Limb (tissue), 2 donors: ENCODE measurements around the gene CDHR5.

Experiments used
- DNase-seq, 2 donors: peaks; one replicate each; pipeline ENCODE4 v3.0.0-alpha.2; 2016; ENCODE audit errors: extremely low spot score in 2 of 2

Gene CDHR5

DNA sequence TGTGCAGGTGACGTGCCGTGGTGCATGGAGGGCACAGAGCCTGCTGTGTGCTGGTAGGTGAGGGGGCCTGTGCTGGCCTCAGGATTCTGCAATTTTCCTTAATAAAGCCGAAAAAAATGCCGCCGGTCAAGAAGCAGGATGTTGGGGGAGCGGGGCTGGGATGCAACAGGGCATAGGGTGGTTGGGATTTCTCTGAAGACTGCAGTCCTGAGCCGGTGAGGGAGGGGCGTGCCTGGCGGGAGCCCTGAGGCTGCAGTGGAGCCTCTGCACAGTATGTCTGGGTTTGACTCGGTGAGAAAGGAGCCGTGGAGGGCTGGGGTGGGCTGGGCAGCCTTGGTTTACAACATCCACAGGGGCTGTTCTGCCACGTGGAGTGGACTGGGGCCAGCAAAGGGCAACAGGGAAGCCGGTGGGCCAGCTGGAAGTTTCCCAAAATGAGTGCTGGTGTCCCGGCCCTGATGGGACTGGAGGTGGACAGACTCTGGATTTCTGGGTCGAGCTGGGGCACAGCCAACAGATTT is 1.3 kb downstream of the CDHR5 start:
- peak in 1 of 2 donors; percentile 25 for DNase-seq

DNA sequence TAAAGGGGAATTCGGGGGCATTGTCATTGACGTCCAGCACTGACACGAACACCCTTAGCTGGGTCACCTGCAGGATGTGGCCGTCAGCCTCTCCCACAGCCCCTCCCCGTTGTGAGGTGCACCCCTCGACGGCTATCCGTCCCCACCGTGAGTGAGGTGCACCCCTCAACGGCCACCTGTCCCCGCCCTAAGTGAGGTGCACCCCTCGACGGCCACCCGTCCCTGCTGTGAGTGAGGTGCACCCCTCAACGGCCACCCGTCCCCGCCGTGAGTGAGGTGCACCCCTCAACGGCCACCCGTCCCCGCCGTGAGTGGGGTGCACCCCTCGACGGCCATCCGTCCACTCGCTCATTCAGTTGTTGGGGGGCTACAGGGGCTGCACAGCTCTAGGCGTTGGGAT is 2.9 kb downstream of the CDHR5 start:
- DNase-seq, result no peak

DNA sequence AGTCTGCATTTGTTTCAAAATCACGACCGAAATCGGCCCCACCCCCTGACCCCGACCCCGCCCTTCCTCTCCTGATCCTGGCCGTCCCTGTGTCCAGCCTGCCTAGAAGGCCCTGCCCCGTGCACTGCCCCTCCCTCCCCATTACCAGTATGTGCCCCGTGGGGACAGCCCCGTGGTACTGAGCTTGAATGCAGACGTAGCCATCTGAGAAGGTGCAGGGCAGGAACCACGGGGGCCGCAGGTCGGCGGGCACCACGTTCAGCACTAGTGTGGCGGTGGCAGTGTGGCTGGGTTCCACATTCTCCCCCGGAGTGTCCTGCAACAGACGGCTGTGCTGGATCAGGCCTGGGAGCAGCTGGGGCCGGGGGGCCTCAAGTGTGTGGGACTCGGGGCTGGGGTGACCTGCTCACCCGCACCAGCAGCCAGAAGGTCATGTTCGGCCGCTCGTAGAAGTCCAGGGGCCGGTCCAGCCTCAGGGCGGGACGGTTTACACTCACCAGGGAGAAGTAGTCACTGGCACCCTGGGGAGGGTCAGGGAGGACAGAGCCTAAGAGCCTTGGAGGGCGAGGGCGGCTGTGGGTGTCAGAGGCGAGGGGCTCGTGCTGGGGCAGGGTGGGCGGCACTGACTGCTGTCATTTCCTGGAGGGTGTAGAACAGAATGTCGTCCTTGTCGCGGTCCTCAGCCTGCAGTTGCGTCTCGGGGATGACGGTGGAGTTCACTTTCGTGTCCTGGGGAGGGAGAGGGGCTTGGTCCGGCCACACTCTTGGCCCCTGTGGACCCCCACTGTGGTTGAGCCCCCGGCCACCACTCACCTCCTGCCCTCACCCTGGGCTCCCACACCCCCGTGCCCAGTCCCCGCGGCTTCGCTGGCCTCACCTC is 3.6 kb downstream of the CDHR5 start:
- peak in 1 of 2 donors; percentile 28 for DNase-seq

DNA sequence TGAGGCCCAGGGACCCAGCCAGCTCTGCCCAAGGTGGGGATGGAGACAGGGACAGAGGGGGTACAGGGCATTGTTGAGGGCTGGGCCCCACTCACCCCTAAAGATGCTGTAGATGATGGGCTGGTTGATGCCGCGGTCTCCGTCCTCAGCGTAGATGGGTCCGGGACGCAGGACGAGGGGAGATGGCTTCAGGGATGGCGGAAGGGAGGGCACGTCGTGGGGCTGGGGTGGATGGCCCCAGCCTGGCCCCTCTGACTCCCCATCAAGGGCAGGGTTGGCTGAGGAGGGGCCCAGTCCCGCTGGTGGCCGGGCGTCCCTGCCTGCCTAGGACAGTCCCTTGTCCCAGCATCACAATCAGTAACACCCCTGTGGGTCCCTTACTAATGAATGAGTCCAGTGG is 4.6 kb downstream of the CDHR5 start:
- DNase-seq, result no peak

DNA sequence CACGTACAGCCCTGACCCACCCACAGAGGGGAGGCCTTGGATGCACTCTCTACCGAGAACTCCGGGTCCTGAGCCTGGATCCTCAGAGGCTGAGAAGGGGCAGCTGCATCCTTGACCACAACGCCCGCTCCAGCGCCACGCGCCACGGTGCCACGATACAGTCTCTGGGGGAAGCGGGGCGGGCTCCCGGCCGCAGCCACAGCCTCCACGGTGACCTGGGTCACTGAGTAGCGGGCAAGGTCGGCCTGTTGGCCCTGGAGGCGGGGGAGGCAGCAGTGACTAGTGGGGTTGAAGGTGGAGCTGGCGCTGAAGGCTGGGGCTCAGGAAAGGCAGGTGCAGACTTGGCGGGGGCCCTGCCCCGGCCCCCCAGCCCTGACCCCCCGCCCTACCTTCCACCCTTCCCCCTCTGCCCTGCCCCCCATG is 5.1 kb downstream of the CDHR5 start:
- no peak for DNase-seq

DNA sequence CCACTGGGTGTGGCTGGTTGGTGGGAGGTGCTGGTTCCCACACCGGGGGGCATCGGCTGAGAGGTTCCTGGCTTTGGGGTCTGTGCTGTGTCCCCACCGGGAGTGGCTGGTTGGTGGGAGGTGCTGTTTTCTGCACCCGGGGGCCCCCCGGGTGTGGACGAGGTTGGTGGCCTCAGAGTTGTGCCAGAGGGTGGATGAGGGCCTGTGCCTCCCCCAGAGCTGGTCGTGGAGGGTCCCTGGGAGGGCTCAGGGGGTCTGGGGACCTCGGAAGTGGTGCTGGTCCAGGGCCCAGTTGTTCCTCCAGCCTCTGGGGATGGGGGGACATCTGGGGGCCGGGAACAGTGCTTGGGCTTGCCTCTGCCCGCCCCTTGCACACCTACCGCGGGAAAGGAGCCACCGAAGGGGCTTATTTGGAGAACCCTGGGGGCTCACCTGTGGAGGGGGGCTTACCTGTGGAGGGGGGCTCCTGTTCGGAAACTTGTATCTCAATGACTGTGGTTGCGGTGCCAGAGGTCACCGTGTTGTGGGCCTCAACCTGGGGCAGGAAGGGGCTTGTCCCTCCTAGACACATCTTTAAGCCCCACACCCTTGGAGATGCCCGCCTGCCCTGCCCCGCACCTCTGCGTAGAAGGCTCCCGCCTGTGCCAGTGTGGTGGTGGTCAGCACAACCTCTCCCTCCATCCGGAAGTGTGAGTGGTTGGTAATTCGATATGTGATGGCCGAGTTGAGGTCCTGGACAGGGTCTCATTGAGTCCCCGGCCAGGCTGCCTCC is 5.7 kb downstream of the CDHR5 start:
- no peak for DNase-seq

DNA sequence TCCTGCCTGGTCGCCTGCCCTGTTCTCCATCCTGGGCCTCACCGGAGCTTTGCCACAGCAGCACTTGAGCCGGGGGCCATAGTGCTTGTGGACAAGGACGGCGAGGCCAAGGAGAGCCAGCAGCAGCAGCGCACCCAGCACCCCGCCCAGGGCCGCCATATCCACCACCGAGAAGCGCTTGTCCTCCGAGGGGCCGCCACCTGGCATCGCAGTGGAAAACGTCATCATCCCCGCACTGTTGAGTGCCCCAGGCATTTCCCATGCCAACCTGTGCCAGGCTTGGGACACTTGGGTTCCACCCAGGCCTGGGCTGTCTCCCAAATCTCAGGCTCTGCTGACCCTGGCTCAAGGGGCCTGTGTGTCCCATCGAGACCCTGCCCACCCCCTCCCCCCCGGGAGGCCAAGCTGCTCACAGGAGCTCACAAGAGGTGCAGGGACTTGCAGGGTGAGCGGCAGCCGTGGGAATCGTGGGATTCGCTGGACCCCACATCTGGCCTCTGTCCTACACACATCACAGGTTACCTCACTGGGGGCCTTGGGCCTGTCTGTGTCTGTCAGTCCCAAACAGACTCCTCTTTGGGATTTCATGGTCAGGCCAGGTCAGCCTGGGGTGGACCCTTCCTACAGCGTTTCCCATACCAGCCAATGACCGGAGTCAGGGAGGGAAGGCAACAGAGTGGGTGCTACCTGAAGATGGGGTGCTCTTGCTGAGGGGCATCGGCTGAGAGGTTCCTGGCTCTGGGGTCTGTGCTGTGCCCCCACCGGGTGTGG is 6.7 kb downstream of the CDHR5 start:
- no peak for DNase-seq

DNA sequence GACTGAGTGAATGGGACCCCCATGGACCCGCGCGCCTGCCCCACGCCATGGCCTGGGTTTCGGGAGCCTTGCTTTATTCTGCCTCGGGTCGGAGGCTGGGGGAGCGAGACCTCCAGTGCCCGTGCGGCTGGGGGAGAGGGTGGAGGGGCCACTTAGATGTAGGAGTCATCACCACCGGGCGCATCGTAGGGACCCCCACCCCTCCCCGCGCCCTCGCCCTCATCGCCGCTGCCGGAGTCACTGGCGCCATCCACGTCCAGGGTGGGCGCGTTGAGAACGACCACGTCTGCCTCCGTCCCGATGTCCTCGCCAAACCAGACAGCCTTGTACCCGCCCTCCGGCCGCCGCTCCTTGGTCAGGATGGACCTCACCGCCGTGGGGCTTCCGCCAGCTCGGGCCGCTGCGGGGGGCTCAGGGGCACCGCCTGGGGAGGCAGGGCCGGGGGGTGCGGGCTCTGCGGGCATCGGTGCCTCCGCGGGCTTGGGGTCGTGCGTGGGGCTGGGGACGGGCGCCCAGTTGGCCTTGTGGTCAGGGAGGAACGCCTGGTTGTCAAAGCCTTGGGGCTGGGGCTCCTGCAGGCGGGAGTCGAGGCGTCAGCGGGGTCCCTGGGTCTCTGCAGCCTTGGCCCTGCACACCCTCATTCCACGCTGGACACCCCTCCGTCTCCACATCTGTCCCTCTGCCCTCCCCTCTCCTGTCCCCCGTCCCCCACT is 7.4 kb downstream of the CDHR5 start:
- DNase-seq, result no peak

DNA sequence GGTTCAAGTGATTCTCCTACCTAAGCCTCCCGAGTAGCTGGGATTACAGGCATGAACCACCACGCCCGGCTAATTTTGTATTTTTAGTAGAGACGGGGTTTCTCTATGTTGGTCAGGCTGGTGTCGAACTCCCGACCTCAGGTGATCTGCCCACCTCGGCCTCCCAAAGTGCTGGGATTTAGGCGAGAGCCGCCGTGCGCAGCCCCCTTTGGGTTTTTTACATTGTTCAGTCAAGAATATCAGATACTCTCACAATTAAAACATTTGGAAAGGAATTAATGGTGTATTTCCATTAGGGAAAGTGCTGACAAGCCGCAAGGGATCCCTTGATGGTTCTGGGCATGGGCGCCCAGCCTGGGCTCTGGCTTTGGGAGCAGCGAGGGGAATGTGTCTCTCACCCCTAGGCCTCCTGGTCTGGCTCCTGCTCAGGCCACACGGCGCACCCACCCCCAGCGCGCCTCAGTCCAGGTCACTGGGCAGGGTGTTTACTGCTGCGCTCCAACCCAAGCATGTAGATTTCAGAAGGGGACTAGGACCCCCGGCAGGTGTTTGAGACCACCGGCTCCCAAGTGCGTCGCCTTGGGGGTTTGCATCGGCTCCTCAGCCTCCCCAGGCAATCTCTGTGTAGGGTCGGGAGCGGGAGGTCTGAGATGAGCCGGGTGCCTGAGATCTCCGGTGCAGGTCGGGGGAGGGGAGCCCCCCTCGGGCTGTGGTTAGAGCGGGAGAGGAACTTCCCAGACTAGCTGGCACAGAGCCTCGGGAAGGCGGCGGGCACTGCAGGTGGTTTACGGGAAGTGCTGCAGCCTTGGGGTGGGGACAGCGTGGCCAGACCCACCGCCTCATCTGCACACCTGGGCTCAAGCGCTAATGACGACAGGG is 8.2 kb downstream of the CDHR5 start:
- no peak for DNase-seq

DNA sequence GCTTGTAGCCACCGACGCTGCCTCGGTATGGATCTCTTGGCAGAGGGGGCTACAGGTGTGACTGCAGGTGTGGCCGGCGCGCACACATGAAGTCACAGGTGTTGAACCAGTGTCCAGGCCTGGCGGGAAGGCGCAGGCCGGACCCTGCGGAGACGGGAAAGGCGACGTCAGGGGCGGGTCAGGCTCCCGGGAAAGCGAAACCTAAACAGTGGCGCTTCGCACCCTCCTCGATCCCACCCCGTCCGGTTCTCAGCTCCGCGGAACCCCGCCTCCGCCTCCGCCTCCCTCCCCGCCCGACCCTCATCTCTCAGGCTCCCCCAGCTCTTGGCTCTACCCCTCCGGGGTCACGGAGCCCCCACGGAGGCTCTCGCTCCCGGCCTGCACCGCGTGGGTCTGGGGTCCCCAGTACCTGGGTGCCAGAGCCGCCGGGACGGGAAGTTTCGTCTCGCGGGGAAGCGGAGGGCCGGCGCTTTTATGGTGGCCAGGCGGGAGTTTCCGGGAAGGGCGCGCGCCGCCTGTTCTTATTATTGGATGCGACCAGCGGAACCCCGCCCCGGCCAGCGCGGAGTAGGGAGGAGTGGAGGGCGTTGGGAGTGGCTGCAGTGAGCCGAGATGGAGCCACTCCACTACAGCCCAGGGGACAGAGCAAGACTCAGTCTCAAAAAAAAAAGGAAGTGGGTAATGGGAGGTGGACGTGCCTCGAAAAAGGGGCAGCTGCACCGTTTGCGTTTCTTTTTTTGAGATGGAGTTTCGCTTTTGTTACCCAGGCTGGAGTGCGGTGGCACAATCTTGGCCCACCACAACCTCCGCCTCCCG is 9.0 kb downstream of the CDHR5 start, which contains the start of gene IRF7:
IRF7 (minus strand) TSS at position 447 of the 816 bp plus-strand sequence. CDS start 586 bp downstream, outside the sequence.
- peak; percentile 92 to 93 for DNase-seq

DNA sequence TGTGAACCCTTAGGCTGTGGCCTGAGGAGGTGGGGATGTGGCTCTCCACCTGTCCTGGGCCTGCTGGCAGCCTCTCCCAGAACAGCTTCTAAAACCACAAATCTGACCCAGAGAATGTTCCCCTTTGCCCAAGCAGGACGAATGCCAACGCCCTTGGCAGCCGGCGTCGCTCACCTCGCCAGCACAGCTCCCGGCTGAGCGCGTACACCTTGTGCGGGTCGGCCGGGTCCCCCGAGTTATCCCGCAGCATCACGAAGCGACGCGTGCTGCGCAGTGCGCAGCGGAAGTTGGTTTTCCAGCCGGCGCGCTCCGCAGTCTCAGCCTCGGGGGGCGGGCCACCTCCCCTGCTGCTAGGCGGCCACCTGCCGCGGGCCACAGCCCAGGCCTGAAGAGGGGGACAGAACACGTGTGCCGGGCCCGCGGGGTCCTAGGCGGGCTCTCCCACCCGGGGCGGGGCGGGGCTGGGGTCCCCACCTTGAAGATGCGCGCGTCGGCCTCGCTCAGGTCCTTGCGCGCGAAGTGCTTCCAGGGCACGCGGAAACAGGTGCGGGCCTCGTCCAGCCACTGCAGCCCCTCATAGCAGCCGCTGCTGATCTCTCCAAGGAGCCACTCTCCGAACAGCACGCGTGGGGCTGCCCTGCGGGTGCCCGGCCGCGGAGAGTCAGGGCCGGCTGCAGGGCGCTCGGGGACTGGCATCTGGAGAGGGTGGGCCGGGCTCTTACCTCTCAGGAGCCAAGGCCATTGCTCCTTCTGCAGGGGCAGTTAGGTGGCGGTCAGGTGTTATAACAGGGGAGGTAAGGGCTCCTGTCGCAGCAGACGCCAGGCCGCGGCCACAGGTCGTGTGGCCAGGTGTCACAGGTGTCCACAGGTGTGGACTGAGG is 9.9 kb downstream of the CDHR5 start:
- DNase-seq, result no peak

DNA sequence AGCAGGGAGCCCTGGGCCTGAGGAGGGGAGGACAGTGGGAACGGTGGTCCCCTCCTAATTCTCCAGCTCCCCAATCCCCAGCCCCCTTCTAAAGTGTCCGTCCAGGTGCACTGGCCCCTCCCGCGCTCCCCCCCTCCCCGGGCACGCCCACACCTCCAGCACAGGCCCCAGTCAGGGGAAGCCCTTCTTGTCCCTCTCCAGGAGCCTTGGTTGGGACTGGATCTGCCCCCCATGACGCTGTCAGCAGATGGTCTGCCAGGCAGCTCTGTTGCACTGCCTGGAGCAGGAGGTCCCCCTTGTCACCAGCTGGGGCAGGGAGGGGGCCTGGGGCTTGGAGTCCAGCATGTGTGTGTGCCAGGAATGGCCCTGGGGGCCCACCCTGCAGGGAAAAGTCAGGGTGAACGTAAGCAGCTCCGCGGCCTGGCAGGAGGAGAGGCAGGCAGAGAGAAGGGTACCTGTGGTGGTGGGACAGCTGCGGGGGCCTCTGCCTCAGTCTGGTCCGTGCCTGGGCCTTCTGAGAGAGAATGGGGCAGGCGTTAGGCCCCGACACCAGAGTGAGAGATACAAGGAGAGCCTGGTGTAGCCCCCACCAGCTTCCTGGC is 10.6 kb downstream of the CDHR5 start:
- DNase-seq, result no peak

DNA sequence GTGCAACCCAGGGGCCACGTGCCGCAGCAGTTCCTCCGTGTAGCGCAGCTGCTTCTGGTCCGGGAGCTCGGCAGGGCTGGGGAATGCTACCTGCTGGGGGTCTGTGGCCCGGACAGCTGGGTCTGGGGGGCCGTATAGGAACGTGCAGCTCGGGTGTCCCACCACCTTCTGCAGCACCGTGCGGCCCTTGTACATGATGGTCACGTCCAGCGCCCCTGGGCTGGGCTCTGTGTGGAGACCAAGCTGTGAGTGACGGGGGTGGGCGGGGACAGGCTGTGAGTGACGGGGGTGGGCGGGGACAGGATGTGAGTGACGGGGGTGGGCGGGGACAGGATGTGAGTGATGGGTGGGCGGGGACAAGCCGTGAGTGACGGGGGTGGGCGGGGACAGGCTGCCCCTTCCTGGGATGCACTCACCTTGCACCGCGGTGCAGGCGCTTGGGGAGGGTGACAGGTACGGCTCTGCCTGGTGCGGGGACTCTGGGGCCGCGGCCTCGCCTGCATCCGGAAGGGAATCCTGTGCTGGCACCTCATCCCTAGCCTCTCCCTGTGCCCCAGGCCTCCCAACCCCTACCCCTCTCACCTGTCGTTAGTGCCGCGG is 11.3 kb downstream of the CDHR5 start:
- DNase-seq, result peak in 1 of 2 donors; percentile 68

DNA sequence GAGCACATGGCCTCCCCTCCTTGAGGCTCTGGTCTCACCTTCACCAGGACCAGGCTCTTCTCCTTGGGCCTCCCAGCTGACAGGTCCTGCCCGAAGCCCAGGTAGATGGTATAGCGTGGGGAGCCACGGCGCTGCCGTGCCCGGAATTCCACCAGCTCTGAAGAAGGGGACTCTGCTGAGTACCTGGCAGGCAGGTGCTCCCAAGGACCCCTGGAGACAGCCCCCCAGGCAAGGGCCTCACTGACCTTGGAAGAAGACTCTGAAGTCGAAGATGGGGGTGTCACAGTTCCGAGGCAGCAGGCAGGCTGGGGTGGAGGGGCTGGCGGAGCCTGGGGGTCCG is 11.8 kb downstream of the CDHR5 start:
- DNase-seq, result no peak

DNA sequence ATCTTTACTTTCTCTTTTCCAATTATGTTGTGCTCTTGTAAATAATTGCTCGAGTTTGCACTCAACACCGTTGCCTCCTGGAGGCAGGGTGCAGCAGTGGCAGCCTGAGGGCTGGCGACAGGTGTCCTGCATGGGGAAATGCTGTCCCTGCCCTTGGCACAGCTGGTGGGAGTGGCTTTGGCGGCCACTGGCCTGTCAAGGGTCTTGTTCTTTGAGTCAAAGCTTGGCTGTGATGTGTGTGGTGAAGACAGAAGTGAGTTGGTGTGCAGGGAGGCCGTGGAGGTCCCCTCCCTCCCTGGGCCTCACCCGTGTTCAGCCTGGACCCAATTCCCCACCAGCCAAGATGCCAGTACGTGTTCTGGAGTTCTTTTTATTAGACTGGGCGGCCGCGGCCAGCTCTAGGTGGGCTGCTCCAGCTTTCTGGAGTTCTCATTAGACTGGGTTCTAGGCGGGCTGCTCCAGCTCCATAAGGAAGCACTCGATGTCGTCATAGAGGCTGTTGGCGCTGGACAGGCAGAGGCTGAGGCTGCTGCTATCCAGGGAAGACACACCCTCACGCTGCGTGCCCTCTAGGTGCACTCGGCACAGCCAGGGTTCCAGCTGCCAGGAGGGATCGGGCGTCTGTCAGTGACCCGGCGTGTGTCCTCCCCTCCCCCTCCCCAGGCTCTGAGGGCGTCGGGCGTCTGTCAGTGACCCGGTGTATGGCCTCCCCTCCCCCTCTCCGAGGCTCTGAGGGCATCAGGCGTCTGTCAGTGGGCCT is 12.4 kb downstream of the CDHR5 start:
- no peak for DNase-seq
